NCI-H774 (cell line): Measurements from ENCODE around the gene RAD54L.
"Not testable (repeated sequence)": the region's sequence is repeated elsewhere in the genome, so short reads cannot be mapped to it uniquely, and the experiment has no call there.

ENCODE experiments used
- DNase-seq: peaks from one replicate; lab custom pipeline; 2025; lab: John Stamatoyannopoulos, UW

The RAD54L gene

DNA sequence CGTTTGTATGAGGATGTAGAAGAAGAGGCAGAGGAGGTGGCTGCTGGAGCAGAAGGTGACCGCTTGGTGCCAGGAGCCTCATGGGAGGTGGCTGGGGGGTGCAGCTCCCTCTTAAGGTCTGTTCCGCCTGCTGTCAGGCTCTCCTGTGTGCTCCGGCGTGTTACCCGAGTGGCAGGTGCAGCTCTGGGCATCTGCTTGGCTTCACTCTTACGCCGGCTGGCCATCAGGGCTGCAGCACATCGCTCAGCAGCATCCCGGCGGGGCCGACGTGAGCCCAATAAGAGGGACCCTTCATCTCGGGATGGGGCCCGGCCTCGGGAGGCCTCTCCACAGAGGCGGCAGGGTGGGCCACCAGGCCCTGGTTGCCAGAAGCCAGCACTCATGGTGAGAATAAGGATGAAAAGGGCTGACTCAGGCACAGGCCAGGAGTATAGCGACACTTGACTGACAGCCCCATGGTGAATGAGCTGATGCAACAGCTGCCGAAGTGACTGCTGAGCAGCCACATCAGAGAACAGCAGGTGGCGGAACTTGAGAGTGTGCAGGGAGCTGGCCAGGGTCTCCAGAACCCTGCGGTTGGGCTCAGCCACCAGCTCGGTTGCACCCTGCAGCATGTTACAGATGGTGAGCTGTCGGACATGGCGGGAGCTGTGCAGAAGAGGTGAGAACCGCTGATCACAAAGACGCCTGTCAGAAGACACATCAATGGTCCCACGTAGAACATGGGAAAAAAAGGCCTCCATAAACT is 38.3 kb downstream of the RAD54L start:
- DNase-seq, result no peak

DNA sequence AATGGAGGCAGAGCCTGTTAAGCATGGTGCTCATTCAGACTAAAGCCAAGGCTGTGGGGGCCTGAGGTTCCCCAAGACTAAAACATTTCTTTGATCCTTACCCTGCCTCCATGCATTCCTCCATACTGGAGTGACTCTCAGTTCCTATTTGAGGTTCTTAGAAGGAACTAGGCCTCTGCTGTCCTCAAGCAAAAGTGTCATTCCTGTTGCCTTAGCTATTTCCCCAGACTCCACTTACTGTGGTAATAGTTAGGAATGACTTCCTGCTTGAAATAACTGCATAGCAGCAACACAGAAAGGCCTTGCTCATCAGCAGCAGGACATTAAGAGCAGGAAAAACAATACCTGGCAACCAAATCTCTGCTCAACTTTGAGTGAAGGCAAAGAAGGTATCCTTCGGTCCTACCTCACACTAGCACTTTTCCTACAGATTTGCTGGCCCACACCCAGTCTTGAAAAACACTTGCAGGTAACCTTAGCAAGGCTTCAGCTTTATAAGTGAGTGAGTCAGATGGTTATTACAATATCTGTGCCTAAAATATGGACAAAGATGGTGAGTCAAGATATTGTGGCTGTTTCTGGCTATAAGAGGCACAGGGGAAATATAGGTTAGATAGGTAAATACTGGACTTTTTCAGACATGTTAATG is 41.0 kb downstream of the RAD54L start:
- no peak for DNase-seq

DNA sequence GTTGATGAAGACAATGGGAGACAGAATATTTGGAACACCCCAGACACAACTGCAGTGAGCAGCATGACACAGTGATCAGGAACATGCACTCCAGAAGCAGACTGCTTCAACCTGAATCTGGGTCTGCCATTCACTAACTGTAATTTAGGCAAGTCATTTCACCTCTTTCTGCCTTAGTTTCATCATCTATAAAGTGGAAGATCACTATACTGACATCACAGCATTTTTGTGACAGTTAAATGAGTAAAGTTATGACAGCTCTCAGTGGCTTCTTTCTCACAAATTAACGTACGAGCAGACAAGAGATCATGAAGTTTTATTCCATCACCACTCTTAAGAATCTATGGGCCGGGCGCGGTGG is 41.6 kb downstream of the RAD54L start:
- DNase-seq, result no peak

DNA sequence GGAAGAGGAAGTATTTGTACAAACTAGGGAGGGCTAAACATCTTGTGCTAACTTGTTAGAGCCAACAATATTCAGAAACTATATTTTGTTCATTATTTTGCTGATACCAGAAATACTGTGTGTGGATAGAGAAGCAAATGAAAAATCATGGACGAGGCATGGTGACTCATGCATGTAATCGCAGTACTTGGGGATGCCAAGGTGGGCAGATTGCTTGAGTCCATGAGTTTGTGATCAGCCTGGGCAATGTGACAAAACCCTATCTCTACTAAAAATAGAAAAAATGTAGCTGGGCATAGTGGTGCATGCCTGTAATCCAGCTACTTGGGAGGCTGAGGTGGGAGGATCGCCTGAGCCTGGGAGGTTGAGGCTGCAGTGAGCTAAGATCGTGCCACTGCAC is 42.4 kb downstream of the RAD54L start:
- DNase-seq, result no peak

DNA sequence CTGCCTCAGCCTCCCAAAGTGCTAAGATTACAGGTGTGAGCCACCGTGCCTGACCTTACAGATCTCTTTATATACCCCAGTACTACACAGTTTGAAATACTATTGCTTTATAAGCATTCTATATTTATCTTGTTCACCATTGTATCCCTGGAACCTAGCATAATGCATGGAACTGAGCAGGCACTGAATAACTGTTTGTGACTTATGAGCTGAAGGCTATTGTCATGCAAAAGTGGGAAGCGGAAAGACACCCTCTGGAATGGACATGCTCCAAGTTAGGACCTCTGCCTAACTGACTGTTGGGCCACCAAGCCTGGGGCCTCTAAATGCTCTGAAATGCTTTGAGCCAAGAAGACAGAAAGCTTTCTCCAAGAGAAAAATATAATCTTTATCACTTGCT is 47.7 kb downstream of the RAD54L start:
- no peak for DNase-seq

DNA sequence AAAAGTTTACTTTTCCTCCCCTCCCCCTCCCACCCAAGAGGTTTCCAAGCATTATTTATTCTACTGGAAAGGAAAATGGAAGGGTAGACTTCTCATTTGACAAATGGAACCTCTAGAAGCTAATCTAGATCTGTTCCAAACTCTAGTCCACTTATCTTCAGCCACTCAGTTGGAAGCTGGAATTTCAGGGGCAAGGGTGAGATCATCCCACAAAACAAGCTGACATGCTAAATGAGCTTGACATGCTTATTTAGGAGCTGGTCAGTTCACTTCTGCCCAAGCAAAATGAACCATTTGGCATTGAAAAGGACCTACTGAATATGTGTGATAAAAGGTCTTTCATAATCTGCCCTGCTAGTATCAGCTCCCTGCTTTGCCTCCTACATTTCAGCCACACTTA is 50.8 kb downstream of the RAD54L start:
- DNase-seq, result no peak

DNA sequence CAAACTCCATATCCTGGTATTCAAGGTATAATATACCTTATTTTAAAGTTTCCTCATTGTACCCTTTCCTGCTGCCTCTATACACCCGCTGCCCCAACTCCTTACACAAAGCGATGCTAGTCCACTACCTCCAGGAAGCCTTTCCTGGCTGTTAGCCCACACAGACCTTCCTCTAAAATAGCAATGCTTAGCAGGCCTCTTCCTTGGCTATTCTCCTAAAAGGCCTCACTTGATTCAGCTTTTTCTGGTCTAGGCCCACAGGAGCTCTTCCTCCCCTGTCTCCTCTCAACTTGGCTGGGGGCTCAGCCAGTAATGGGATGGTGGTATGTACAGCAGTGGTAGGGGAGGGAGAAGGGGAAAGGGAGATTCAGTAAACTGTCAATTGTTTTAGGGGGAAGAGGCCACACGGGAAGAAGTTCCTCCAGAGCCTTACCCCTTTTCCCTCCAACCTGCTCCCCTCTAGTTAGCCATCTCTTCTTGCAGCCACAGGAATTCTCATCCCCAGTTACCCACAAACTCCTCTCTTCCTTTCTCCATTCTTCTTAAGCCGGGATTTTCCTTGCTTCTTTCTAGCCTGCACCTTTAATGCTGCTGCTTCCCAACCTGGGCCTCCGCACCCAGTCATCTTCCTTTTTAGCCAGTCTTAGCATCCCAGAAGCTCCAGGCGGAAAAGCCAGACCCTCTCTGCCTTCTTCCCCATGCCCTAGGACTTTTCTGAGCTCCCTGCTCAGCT is 53.3 kb downstream of the RAD54L start:
- DNase-seq, result no peak

DNA sequence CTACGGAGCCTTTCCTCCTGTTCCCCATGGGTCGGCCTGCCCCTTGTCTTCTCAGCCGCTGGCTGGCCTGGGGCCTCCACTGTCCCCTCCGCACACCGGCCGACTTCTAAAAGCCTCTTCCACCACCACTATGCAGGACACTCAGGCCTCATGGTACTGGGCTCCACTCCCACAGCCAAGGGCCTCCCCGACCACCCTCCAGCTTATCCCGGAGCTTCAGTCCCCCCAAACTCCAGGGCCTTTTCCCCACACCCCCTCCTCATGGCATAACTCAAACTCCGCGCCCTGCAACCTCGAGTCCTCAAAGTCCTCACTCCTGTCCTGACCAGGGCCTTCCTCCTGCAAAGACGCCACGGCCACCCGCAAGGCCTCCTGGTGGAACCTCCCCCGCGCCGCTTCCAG is 53.8 kb downstream of the RAD54L start:
- no peak for DNase-seq

DNA sequence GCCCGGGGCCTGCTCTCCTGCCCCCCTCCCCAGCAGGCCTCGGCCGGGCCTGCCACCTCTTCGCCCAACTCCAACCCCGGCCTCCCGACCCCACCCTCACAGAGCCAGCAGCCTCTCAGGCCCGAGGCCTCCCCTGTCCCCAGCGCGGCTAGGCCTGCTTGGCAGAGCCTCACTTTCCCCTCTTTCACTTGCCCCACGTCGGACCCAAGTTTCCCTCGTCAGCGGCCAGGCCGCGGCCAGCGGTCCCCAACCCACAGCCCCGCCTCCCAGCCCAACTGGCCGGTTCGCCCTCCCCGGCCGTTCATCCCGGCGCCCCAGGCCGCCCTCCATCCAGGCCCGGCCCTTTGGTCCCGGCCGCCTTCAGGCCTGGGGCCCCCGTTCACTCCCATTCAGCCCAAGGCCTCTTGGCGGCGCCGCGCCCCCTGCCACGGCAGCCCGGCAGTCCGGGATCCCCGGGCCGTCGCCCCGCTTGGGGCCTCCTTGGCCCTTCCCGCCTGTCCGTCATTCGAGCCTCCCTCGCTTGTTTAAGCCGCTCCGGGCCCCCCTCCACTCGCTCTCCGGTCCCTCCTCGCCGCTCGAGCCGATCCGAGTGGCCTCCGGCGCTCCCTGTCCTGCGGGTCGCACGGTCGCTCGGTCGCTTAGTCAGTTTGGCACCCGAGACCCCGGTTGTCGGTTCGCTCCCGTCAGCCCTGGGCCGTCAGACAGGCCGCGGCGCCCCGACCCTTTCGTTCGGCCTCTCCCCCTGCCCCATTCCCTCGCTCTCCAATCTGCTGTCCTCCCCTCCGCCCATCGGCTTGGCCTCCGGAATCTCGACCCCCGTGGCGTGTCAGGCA is 54.5 kb downstream of the RAD54L start:
- peak; percentile 31 for DNase-seq

DNA sequence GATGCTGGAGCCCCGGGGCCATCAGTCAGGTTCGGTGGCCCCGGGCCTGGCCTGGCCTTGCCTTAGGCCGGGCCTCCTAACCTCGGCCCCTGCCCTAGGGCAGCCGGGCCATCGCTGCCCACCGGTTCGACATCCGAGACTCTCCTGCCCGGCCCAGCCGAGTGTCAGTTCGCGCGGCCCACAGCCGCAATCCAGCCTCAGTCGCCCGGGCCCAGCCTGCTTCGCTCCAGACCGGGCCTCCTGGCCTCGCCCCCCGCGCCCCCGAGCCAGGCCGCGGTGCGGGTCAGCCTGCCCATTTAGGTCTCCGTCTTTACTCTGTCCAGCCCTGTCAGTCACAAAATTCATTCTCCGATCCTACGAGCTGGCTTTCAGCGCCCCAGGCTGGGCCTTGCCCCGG is 55.1 kb downstream of the RAD54L start:
- DNase-seq, result peak; percentile 45

DNA sequence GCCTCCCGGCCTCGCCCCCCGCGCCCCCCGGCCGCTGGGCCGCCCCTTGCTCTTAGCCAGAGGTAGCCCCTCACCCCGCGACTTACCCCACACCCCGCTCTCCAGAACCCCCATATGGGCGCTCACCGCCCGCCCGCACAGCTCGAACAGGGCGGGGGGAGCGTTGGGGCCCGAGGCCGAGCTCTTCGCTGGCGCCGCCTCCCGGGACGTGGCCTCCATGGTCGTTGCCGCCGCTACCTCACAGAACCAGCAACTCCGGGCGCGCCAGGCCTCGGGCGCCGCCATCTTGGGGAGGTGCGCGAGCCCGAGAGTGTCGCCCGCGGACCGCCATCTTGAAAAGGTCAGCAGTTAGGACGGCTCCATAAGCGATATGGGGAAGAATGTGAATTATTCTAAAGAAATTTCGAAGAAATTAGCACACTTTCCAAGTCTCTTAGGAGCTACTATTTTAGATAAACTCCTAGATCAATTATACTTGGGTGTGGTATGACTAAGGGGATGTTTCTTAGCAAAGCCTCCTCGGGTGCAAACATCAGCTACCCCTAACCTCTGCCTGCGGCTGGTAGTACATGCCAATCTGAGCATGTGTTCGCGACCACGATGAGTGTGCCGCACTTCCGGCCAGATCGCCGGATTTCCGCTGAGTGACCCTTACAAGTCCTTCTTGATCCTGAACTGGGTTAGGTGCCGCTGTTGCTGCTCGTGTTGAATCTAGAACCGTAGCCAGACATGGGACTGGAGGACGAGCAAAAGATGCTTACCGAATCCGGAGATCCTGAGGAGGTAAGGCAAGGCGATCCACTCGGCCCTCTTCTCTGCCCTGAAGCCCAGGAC is 55.7 kb downstream of the RAD54L start, which contains the start of the genes LRRC41 and UQCRH:
TSS of gene LRRC41 (minus strand) at position 579 of the 834 bp plus-strand sequence. CDS start at position 285, 294 bp downstream.
TSS of gene UQCRH (plus strand) at position 661 of the 834 bp plus-strand sequence. CDS start at position 730, 69 bp downstream.
- peak; percentile 99 for DNase-seq

DNA sequence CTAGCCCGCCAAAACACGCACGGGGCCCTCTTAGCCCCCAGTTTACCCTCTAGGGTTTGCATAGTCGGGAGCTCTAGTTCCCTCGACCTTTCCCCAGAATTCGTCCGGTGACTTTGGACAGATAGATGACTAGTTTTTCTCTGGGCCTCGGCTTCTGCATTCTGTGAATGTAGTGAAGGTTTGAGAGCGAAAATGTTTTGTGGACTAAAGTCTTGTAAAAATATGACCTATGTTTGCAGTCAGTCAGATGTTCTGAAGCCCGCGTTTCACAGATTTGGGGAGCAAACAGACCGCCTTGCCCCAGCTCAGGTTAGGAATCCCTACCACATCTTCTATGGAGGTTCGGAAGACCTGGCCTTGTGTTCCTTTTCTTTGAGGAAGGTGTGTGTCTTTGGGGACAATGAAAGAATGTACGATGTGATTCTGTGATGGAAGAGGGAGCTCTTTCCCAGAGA is 56.3 kb downstream of the RAD54L start:
- DNase-seq, result no peak

DNA sequence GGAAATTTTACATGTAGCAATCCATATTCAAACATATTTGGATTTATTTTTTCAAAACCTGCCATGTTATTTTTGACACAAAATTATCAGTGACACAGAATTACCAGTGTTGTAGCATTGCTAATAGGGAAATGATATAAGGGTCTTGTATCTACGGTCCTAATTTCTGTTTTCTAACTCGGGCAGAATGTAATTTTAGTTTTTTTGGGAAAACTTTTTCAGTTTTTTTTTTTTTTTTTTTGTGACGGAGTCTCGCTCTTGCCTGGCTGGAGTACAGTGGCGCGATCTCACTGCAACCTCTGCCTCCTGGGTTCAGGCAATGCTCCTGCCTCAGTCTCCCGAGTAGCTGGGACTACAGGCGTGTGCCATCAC is 58.6 kb downstream of the RAD54L start:
- no peak for DNase-seq

DNA sequence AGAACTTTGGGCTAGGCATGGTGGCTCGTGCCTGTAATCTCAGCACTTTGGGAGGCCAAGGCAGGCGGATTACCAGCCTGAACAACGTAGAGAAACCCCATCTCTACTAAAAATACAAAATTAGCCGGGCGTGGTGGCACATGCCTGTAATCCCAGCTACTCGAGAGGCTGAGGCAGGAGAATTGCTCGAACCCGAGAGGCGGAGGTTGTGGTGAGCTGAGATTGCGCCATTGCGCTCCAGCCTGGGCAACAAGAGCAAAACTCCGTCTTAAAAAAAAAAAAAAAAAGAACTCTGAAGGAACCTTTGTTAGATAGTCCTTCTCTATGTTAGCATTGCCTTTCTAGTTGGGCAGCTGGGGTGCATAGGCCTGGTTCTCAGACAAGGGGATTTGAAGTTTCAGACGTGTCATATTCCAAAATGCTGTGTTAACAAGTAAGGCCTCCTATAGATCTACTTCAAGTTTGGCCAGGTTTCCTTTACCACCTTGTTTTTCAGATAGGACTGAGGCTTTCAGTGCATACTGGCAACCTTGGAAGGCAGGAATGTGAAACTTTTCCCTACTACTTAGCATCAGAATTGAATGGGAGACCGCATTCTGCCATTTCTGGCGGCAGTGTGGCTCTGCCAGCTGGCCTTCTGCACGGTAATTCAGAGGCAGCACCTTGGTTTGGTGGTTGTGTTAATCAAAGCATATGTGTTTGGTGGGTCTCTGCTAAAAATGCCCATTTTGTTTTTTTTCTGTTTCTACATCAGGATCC is 62.0 kb downstream of the RAD54L start:
- DNase-seq, result no peak

DNA sequence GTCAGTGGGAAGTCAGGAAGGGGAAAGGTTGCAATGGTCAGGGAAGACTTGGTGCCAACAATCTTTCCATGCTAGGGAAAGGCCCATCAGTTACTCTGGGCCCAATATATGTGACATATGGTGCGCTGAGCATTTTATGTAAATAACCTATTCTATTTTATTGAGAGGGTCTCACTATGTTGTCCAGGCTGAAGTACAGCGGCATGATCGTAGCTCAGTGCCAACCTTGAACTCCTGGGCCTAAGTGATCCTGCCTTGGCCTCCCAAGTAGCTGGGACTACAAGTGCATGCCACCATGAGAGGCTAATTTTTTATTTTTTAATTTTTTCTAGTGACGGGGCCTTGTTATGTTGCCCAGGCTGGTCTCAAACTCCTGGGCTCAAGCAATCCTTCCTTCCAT is 62.8 kb downstream of the RAD54L start:
- no peak for DNase-seq

DNA sequence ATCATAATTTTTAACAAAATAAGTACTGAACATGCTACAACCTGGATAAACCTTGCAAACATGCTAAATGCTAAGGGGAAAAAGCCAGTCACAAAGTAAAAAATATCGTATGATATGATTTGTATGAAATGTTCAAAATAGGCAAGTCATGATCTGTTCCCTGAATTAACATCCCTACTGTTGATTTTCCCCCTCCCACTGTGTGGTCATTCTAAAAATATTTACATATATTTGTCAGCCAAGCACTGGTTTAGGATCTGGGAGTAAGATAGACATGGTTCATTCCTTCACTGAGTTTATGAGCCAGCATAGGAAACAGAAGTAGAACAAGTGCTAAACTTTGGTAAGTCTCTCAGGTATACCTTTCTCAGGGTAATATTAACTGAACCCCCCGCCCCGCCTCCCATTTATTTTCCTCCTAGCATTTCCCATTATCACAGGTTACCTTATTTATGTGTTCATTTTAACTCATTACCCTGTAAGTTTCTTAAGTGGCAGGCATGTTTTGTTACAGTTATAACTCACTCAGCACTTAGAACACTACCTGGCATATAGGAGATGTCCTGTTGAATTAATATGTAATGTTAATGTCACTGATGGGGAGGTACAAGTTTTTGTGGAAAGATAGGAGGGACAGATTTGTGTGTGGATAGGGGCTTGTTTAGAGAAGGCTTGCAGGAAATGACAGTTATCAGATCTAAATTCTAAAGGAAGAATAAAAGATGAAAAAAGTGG is 68.3 kb downstream of the RAD54L start:
- DNase-seq, result no peak

DNA sequence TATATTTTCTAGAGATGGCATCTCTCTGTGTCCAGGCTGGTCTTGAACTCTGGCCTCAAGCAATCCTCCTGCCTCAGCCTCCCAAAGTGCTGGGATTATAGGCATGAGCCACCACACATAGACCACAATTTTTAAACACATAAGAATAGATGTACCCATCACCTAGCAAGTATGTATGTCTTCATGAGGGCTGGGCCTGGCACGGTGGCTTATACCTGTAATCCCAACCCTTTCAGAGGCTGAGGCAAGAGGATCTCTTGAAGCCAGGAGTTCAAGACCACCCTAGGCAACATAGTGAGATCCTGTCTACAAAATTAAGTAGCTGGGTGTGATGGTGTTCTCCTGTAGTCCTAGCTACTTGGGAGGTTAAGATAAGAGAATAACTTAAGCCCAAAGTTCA is 69.8 kb downstream of the RAD54L start:
- no peak for DNase-seq

DNA sequence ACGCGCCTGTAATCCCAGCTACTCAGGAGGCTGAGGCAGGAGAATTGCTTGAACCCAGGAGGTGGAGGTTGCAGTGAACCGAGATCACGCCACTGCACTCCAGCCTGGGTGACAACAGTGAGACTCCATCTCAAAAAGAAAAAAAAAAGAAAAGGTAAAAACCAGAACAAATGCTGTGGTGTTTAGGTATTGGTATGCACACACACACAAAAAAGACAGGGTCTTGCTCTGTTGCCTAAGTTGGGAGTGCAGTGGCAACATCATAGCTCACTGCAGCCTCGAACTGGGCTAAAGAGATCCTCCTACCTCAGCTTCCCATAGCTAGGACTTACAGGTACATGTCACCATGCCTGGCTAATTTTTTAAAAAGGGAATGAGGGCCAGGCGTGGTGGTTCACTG is 71.7 kb downstream of the RAD54L start:
- not testable (repeated sequence) for DNase-seq
